H1 (cell line): ENCODE measurements around the gene PIEZO1. TPM values are rescaled to one million over a fixed set of nuclear protein-coding genes. Genes with fewer than 3 reads are reported as not detected.

Source experiments
- BRCA1 ChIP-seq: IDR thresholded peaks from 2 replicates; pipeline ENCODE4 v1.6.1; 2012; ENCODE audit warnings: low read depth, low read length, improper control_type of control experiment
- CHD7 ChIP-seq: fragments of 300-600 bp; sonication (generic); IDR thresholded peaks from 2 replicates; pipeline ENCODE4 v1.7.1; 2012; ENCODE audit warnings: low read length, moderate library complexity, mild to moderate bottlenecking, inconsistent platforms; ENCODE audit not compliant: insufficient replicate concordance
- CTBP2 ChIP-seq: IDR thresholded peaks from 2 replicates; pipeline ENCODE4 v1.7.0; 2011; ENCODE audit warnings: borderline replicate concordance, mild to moderate bottlenecking, moderate library complexity, mixed read lengths, low read length; ENCODE audit not compliant: insufficient read depth, insufficient read length
- JUND ChIP-seq: IDR thresholded peaks from 2 replicates; pipeline ENCODE4 v1.6.1; 2011; ENCODE audit warnings: mild to moderate bottlenecking, improper control_type of control experiment, low read length
- KDM5A ChIP-seq: fragments of 200-600 bp; IDR thresholded peaks from 2 replicates; pipeline ENCODE4 v1.7.1; 2012; ENCODE audit warnings: mild to moderate bottlenecking, low read length, inconsistent platforms, mixed read lengths
- SIN3A ChIP-seq, 2 experiments: IDR thresholded peaks in 1 of 2; conservative IDR thresholded peaks in 1 of 2; 2 replicates each; pipeline ENCODE4 v1.6.1; 2011 to 2012; ENCODE audit warnings: low read length in 2 of 2, improper control_type of control experiment in 1 of 2, low read depth in 1 of 2, mild to moderate bottlenecking in 1 of 2
- polyA plus RNA-seq, 7 experiments: library from polyadenylated mRNA; depleted of rRNA in 3 of 7; stranded (reverse) in 5 of 7; unstranded in 2 of 7; fragments of >200 nt in 5 of 7; fragments of 200-250 nt in 2 of 7; gene quantifications; 1 replicate in 5 of 7; 2 replicates in 1 of 7; 4 replicates in 1 of 7; pipeline versions ENCODE4 v1.2.1 to v1.2.3, GENCODE V29; 2011 to 2013; ENCODE audit warnings: missing spikeins in 2 of 7, mixed read lengths in 2 of 7
- total RNA-seq: library from RNA; stranded (reverse); fragmentation: NEBNext Ultra II Directional; extraction: Animal tissue kit (Norgen Biotek cat#: 25700); gene quantifications from 2 replicates; pipeline ENCODE4 v1.2.1, GENCODE V29; 2021

Gene PIEZO1
- total and polyA plus RNA-seq, 2 of the 8 experiments (the other 6 are each of a cell fraction or from before 2014, with no cell fraction given): 42.3 to 67.5 TPM

- no peak for TF ChIP-seq CHD7
- no peak for TF ChIP-seq SIN3A (conservative IDR thresholded peaks at IDR 0.05 in 1 of 2, IDR thresholded peaks at IDR 0.05 in 1 of 2; ENCODE audit: low read depth in 1 of 2, low read length in 2 of 2)
- TF ChIP-seq CTBP2: no peak
- no peak for TF ChIP-seq JUND
- TF ChIP-seq KDM5A: no peak
- TF ChIP-seq BRCA1: no peak
Measured at GRCh38 chr16:88764080-88764479, 20.9 kb downstream of the PIEZO1 start (continued).
